Liver (tissue), 3 donors: Measurements from ENCODE around the gene UXS1.

ENCODE experiments used
- EGR1 ChIP-seq, 2 donors: IDR thresholded peaks; 2 replicates each; pipeline ENCODE4 v1.6.1; 2016 to 2018; ENCODE audit warnings: antibody characterized with exemption in 2 of 2, low read depth in 2 of 2
- FOXA1 ChIP-seq: IDR thresholded peaks from 2 replicates; pipeline ENCODE4 v1.6.1; 2016; ENCODE audit warnings: antibody characterized with exemption
- HNF4A ChIP-seq, 2 donors: conservative IDR thresholded peaks; 2 replicates each; pipeline ENCODE4 v1.6.1; 2016; ENCODE audit warnings: antibody characterized with exemption in 2 of 2, mild to moderate bottlenecking in 2 of 2
- JUND ChIP-seq, 2 donors: IDR thresholded peaks; 2 replicates each; pipeline ENCODE4 v1.6.1; 2016; ENCODE audit warnings: antibody characterized with exemption in 2 of 2
- RAD21 ChIP-seq, 2 donors: IDR thresholded peaks; 2 replicates each; pipeline ENCODE4 v1.6.1; 2016; ENCODE audit warnings: antibody characterized with exemption in 2 of 2, mild to moderate bottlenecking in 2 of 2
- REST ChIP-seq: IDR thresholded peaks from 2 replicates; pipeline ENCODE4 v1.6.1; 2016; ENCODE audit warnings: antibody characterized with exemption, mild to moderate bottlenecking
- YY1 ChIP-seq: IDR thresholded peaks from 2 replicates; pipeline ENCODE4 v1.6.1; 2016; ENCODE audit warnings: antibody characterized with exemption, mild to moderate bottlenecking
- TF ChIP-seq, protein P1 (sequence below): fragments of 150-350 bp; IDR thresholded peaks from 2 replicates; pipeline ENCODE4 v1.5.1; 2017; ENCODE audit warnings: improper control_type of control experiment, low read depth, low read length; ENCODE audit not compliant: missing input control
- TF ChIP-seq, protein P2 (sequence below): IDR thresholded peaks from 2 replicates; pipeline ENCODE4 v1.6.1; 2016; ENCODE audit warnings: antibody characterized with exemption
- donor health status: healthy.
- donor health status: healthy.

- TF ChIP-seq HNF4A (conservative IDR thresholded peaks at IDR 0.05) (no peak), REST (no peak), JUND (IDR thresholded peaks at IDR 0.05) (no peak), YY1 (no peak), RAD21 (IDR thresholded peaks at IDR 0.05) (no peak), FOXA1 (no peak), EGR1 (IDR thresholded peaks at IDR 0.05; ENCODE audit: low read depth in 2 of 2) (no peak)
- TF ChIP-seq, protein P1, sequence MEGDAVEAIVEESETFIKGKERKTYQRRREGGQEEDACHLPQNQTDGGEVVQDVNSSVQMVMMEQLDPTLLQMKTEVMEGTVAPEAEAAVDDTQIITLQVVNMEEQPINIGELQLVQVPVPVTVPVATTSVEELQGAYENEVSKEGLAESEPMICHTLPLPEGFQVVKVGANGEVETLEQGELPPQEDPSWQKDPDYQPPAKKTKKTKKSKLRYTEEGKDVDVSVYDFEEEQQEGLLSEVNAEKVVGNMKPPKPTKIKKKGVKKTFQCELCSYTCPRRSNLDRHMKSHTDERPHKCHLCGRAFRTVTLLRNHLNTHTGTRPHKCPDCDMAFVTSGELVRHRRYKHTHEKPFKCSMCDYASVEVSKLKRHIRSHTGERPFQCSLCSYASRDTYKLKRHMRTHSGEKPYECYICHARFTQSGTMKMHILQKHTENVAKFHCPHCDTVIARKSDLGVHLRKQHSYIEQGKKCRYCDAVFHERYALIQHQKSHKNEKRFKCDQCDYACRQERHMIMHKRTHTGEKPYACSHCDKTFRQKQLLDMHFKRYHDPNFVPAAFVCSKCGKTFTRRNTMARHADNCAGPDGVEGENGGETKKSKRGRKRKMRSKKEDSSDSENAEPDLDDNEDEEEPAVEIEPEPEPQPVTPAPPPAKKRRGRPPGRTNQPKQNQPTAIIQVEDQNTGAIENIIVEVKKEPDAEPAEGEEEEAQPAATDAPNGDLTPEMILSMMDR, result no peak
- TF ChIP-seq, protein P2, sequence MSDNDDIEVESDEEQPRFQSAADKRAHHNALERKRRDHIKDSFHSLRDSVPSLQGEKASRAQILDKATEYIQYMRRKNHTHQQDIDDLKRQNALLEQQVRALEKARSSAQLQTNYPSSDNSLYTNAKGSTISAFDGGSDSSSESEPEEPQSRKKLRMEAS, result no peak
These were observed 76.8 kb downstream of the UXS1 start for GRCh38 chr2:106117347-106117746.
